Loucy (cell line): ENCODE measurements around the gene FOS.

ENCODE experiments used
- CTCF ChIP-seq: fragments of 200-600 bp; sonication (generic); conservative IDR thresholded peaks from 2 replicates; pipeline ENCODE4 v1.5.1; 2014; ENCODE audit warnings: mild to moderate bottlenecking, antibody characterized with exemption, low read length
- EZH2phosphoT487 ChIP-seq: fragments of 200-600 bp; IDR thresholded peaks from 2 replicates; pipeline ENCODE4 v1.6.1; 2018; ENCODE audit warnings: antibody characterized with exemption, mild to moderate bottlenecking, moderate library complexity, borderline replicate concordance

DNA sequence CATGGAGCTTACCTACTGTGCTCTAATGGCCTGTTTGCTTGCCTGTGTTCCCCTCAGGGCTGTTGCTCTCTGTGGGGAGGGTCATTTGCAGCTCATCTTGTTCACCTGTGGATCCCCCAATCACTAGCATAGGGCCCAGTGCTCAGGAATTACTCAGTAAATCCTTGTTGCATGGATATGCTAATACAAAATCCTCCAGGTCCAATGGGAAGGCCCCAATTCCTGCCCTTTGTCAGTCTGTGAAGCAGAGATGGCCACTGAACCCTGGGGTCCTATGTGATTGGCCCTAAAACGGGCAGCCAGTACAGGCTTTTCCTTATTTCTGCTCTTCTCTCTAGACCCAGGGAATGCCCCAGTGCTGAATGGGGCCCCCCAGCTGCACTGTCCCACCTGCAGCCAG lies 44.1 kb downstream of the FOS start:
- TF ChIP-seq EZH2phosphoT487 (no peak), CTCF (no peak)
